K562 (cell line): ENCODE measurements around the gene SLC24A4. TPM values are rescaled to one million over a fixed set of nuclear protein-coding genes. Genes with fewer than 3 reads are reported as not detected.

Source experiments
- ATAC-seq: fragments of 200-7000 bp; cut with Tn5 transposase; 3 replicates; pipeline ENCODE4 v1.9.1; 2020; ENCODE audit warnings: moderate library complexity
- BruUV-seq: library from RNA; stranded (reverse); fragments of 400-500 nt; replicated peaks from 2 replicates; lab custom pipeline; 2021; lab: Mats Ljungman, UMichigan
- CTCF ChIA-PET: fragments of 300-600 bp; formaldehyde crosslinking; extraction: SDS; loops from one replicate; lab custom pipeline; 2021; ENCODE audit warnings: low intra/inter-chr PET ratio; lab: Yijun Ruan, JAX
- POLR2A ChIA-PET: fragments of 300-600, 350-650 bp; sonication (Branson Sonifier 250); formaldehyde crosslinking; extraction: SDS; loops from one replicate; lab custom pipeline; 2021; ENCODE audit warnings: antibody characterized with exemption, inconsistent platforms; lab: Yijun Ruan, JAX
- DNase-seq, 4 experiments: peaks; one replicate each; pipeline versions ENCODE4 v3.0.0 to v3.0.0-alpha.2; 2011 to 2018; ENCODE audit warnings: low spot score in 3 of 4, mixed read lengths in 3 of 4; ENCODE audit errors: extremely low read depth in 1 of 4
- FAIRE-seq: peaks from 2 replicates; lab custom pipeline; 2011; peaks lifted over from hg19 to GRCh38; lab: Jason Lieb, UNC
- H2AFZ ChIP-seq: 2 replicates; pipeline ENCODE4 v1.6.0; 2011; ENCODE audit warnings: low read depth, low read length, control low read depth, inconsistent platforms
- H3K27ac ChIP-seq: fragments of 200-600 bp; 3 replicates; pipeline ENCODE4 v1.8.0; 2011; ENCODE audit warnings: low read depth, mild to moderate bottlenecking, control low read depth, inconsistent platforms, low read length, moderate library complexity, mixed read lengths; ENCODE audit errors: extremely low read depth
- H3K27me3 ChIP-seq, 2 experiments: fragments of 300-600 bp in 1 of 2; 2 replicates in 1 of 2; 3 replicates in 1 of 2; pipeline versions ENCODE4 v1.6.0 to v1.8.0; 2011; ENCODE audit warnings: inconsistent platforms in 2 of 2, low read length in 2 of 2, mild to moderate bottlenecking in 1 of 2, mixed read lengths in 1 of 2, moderate library complexity in 1 of 2; ENCODE audit not compliant: control insufficient read depth in 2 of 2, insufficient read depth in 2 of 2
- H3K36me3 ChIP-seq: fragments of 300-600 bp; 3 replicates; pipeline ENCODE4 v1.8.0; 2011; ENCODE audit warnings: mild to moderate bottlenecking, low read length, inconsistent platforms; ENCODE audit not compliant: control insufficient read depth, insufficient read depth
- H3K4me1 ChIP-seq, 2 experiments: fragments of 200-600 bp in 1 of 2; replicated peaks in 1 of 2; 2 replicates in 1 of 2; 3 replicates in 1 of 2; pipeline versions ENCODE4 v1.5.1 to v1.8.0; 2011; ENCODE audit warnings: inconsistent platforms in 2 of 2, low read length in 2 of 2, mild to moderate bottlenecking in 1 of 2, mixed read lengths in 1 of 2, moderate library complexity in 1 of 2; ENCODE audit not compliant: control insufficient read depth in 2 of 2, insufficient read depth in 2 of 2
- H3K4me2 ChIP-seq: 2 replicates; pipeline ENCODE4 v1.6.1; 2011; ENCODE audit warnings: low read length, control low read depth, inconsistent platforms, mixed read lengths; ENCODE audit not compliant: insufficient read depth
- H3K4me3 ChIP-seq: fragments of 200-600 bp; sonication (generic), shearing (Covaris generic); 2 replicates; pipeline ENCODE4 v1.5.1; 2016; ENCODE audit warnings: control low read depth, inconsistent platforms
- H3K79me2 ChIP-seq: fragments of 200-600 bp; 3 replicates; pipeline ENCODE4 v1.8.0; 2011; ENCODE audit warnings: low read length, inconsistent platforms; ENCODE audit not compliant: control insufficient read depth, insufficient read depth
- H3K9ac ChIP-seq, 2 experiments: 2 replicates each; pipeline versions ENCODE4 v1.6.0 to v1.6.1; 2011; ENCODE audit warnings: low read depth in 2 of 2, low read length in 2 of 2, control low read depth in 1 of 2, inconsistent platforms in 1 of 2, mild to moderate bottlenecking in 1 of 2, mixed read lengths in 1 of 2; ENCODE audit not compliant: insufficient read depth in 1 of 2
- H3K9me1 ChIP-seq: one replicate; pipeline ENCODE4 v1.6.0; 2011; ENCODE audit warnings: inconsistent platforms, mild to moderate bottlenecking, low read length, moderate library complexity; ENCODE audit not compliant: control insufficient read depth, insufficient read depth
- H3K9me3 ChIP-seq: replicated peaks from 2 replicates; pipeline ENCODE4 v1.5.1; 2011; ENCODE audit warnings: low read depth, low read length, inconsistent platforms; ENCODE audit not compliant: control insufficient read depth, insufficient read depth
- H4K20me1 ChIP-seq: replicated peaks from 2 replicates; pipeline ENCODE4 v1.6.1; 2011; ENCODE audit warnings: low read length, inconsistent platforms, mixed read lengths; ENCODE audit not compliant: control insufficient read depth, insufficient read depth
- DIDO1 ChIP-seq: fragments of 450-650 bp; IDR thresholded peaks from 2 replicates; pipeline ENCODE4 v1.6.1; 2016; ENCODE audit warnings: low read depth, missing biosample characterization, missing genetic modification characterization
- FOXA3 ChIP-seq, 2 experiments: fragments of 450-650 bp in 1 of 2; sonication (generic) in 1 of 2; formaldehyde crosslinking; IDR thresholded peaks in 1 of 2; conservative IDR thresholded peaks in 1 of 2; 2 replicates each; pipeline versions ENCODE4 v1.4.0 to v1.8.0; 2020 to 2022; ENCODE audit warnings: mild to moderate bottlenecking in 2 of 2, missing genetic modification reagents in 1 of 2
- RERE ChIP-seq: sonication (generic); formaldehyde crosslinking; IDR thresholded peaks from 2 replicates; pipeline ENCODE4 v1.8.0; 2023; ENCODE audit warnings: missing genetic modification reagents, mild to moderate bottlenecking, borderline replicate concordance
- ZC3H8 ChIP-seq: fragments of 450-650 bp; IDR thresholded peaks from 2 replicates; pipeline ENCODE4 v1.6.1; 2017
- ZNF197 ChIP-seq: fragments of 200-800 bp; sonication (Bioruptor generic); IDR thresholded peaks from 2 replicates; pipeline ENCODE4 v1.6.1; 2016; ENCODE audit warnings: low read depth, missing genetic modification characterization, missing compliant biosample characterization
- ZNF274 ChIP-seq: IDR thresholded peaks from 2 replicates; pipeline ENCODE4 v1.6.1; 2011; ENCODE audit warnings: low read depth, mild to moderate bottlenecking, low read length, moderate library complexity, borderline replicate concordance
- WGBS: fragments of 100-300 bp; shearing (Covaris generic); methylation state at CpG from one replicate; pipeline ENCODE4 v1.1.6; 2016; ENCODE audit warnings: low coverage, mixed read lengths; ENCODE audit not compliant: insufficient coverage; ENCODE audit errors: missing lambda C conversion rate; 5-methylcytosine and 5-hydroxymethylcytosine counted together
- in situ Hi-C: fragments of 300-500 bp; cut with MboI; formaldehyde crosslinking; loops from 4 replicates; pipeline ENCODE4 v1.15.0; 2018; ENCODE audit warnings: inconsistent platforms, mixed read lengths
- intact Hi-C: fragments of 100-400 bp; cut with micrococcal nuclease; formaldehyde crosslinking; loops from 2 replicates; pipeline ENCODE4 v1.14.2; 2022
- polyA plus RNA-seq, 8 experiments: library from polyadenylated mRNA; depleted of rRNA in 4 of 8; stranded (reverse) in 5 of 8; unstranded in 3 of 8; fragments of >200 nt; fragmentation: Nextera tagmentation in 2 of 8; fragmentation: Illumina TruSeq in 1 of 8; extraction: Ambion mirVana in 2 of 8; extraction: Trizol in 1 of 8; gene quantifications; 2 replicates each; pipeline versions ENCODE4 v1.2.1 to v1.2.3, GENCODE V29; 2011 to 2014; ENCODE audit warnings: inconsistent platforms in 1 of 8, missing spikeins in 1 of 8
- total RNA-seq, 7 experiments: library from RNA; depleted of rRNA in 6 of 7; stranded (reverse); fragments of >200 nt in 6 of 7; fragmentation: Illumina TruSeq in 2 of 7; extraction: Trizol in 2 of 7; gene quantifications; 2 replicates each; pipeline versions ENCODE4 v1.2.1 to v1.2.3, GENCODE V29; 2011 to 2021; ENCODE audit warnings: low replicate concordance in 1 of 7

The SLC24A4 gene
- total and polyA plus RNA-seq, 9 of the 15 experiments (the other 6 are each of a cell fraction or from before 2014, with no cell fraction given), result not detected

- DNase-seq (no peak), FAIRE-seq (no peak), ATAC-seq (no peak)
- Histone ChIP-seq H3K9me1 (no peaks in the 10 kb centered on the region), H3K79me2 (no peaks in the 10 kb centered on the region), H3K9ac (no peak overlapping the region), H3K4me2 (no peak overlapping the region), H2AFZ (no peak overlapping the region), H3K27me3 (peaks cover 0 to 2% of the 10 kb centered on the region in 2 experiments; a peak in 1 of 5 replicates), H3K4me1 (no peaks in the 10 kb centered on the region), H3K9me3 (no peaks in the 10 kb centered on the region), H3K4me3 (no peak overlapping the region), H3K27ac (no peak overlapping the region), H4K20me1 (no peaks in the 10 kb centered on the region), H3K36me3 (no peaks in the 10 kb centered on the region)
- CTCF ChIA-PET, result no interaction called here
- in situ Hi-C loops (no loop called here), intact Hi-C loops (no loop called here)
- WGBS, result 0% methylated on average over 7 of the region's 7 CpGs
- no TSS peak for BruUV-seq
- POLR2A ChIA-PET, result interaction anchor here (0.6 kb wide), 2 partner anchors 47 to 799 kb away, joined by 3 to 4 read pairs; no protein-coding TSS in a partner anchor
- TF ChIP-seq ZNF197 (no peak), DIDO1 (tag) (no peak), RERE (CRISPR knock-in tag) (no peak), ZNF274 (no peak), ZC3H8 (no peak), FOXA3 (CRISPR knock-in tag; conservative IDR thresholded peaks at IDR 0.05 in 1 of 2, IDR thresholded peaks at IDR 0.05 in 1 of 2) (no peak)
These were observed 12.9 kb upstream of the SLC24A4 start for GRCh38 chr14:92309968-92310530.
